Caco-2 (cell line): ENCODE data around the gene SERPINA7. TPM values are rescaled to one million over a fixed set of nuclear protein-coding genes. Genes with fewer than 3 reads are reported as not detected.
A peak's percentile ranks its signal among the peaks of the same experiment; 100 is the strongest.

Experiments
- Bru-seq: library from RNA; stranded (reverse); fragments of 400-500 nt; gene quantifications from one replicate; lab custom pipeline; 2021; lab: Mats Ljungman, UMichigan
- BruChase-seq, 2 experiments: library from RNA; stranded (reverse); fragments of 400-500 nt; gene quantifications; one replicate each; lab custom pipeline; 2021; lab: Mats Ljungman, UMichigan
- BruUV-seq: library from RNA; stranded (reverse); fragments of 400-500 nt; replicated peaks from 2 replicates; lab custom pipeline; 2021; lab: Mats Ljungman, UMichigan
- CTCF ChIA-PET: fragments of 300-600 bp; sonication (Branson Sonifier 250); formaldehyde crosslinking; loops from one replicate; lab custom pipeline; 2022; ENCODE audit warnings: antibody characterized with exemption; lab: Charles Lee
- POLR2A ChIA-PET: fragments of 300-600 bp; sonication (Branson Sonifier 250); formaldehyde crosslinking; loops from one replicate; lab custom pipeline; 2022; ENCODE audit warnings: antibody characterized with exemption; lab: Charles Lee
- DNase-seq, 2 experiments: peaks; one replicate each; pipeline versions ENCODE4 v3.0.0 to v3.0.0-alpha.2; 2020 to 2022
- H3K27me3 ChIP-seq: replicated peaks from 2 replicates; pipeline ENCODE4 v1.6.0; 2011; ENCODE audit warnings: low read length; ENCODE audit not compliant: control insufficient read depth, insufficient read depth
- H3K36me3 ChIP-seq: 2 replicates; pipeline ENCODE4 v1.5.1; 2011; ENCODE audit warnings: low read length; ENCODE audit not compliant: control insufficient read depth, insufficient read depth
- H3K4me1 ChIP-seq: fragments of 250-450 bp; sonication (Bioruptor Pico); 2 replicates; pipeline ENCODE4 v1.5.1; 2020; ENCODE audit warnings: mild to moderate bottlenecking
- H3K4me3 ChIP-seq: 2 replicates; pipeline ENCODE4 v1.5.1; 2011; ENCODE audit warnings: low read depth, mild to moderate bottlenecking, control low read depth, low read length
- H3K9me3 ChIP-seq: fragments of 250-450 bp; sonication (Bioruptor Pico); 2 replicates; pipeline ENCODE4 v1.5.1; 2020; ENCODE audit warnings: mild to moderate bottlenecking, moderate library complexity
- H3K27ac Mint-ChIP-seq: one replicate; pipeline ENCODE4 v1.8.0; 2022; ENCODE audit warnings: mixed read lengths; ENCODE audit not compliant: unreplicated experiment
- H3K27me3 Mint-ChIP-seq: one replicate; pipeline ENCODE4 v1.8.0; 2022; ENCODE audit warnings: mixed read lengths; ENCODE audit not compliant: insufficient read depth, unreplicated experiment
- H3K36me3 Mint-ChIP-seq: one replicate; pipeline ENCODE4 v1.8.0; 2022; ENCODE audit warnings: mild to moderate bottlenecking, mixed read lengths; ENCODE audit not compliant: insufficient read depth, unreplicated experiment
- H3K4me1 Mint-ChIP-seq: one replicate; pipeline ENCODE4 v1.8.0; 2022; ENCODE audit warnings: low read depth, mixed read lengths; ENCODE audit not compliant: unreplicated experiment
- H3K4me3 Mint-ChIP-seq: one replicate; pipeline ENCODE4 v1.8.0; 2022; ENCODE audit warnings: mild to moderate bottlenecking, moderate library complexity, mixed read lengths; ENCODE audit not compliant: unreplicated experiment
- H3K9me3 Mint-ChIP-seq: one replicate; pipeline ENCODE4 v1.8.0; 2022; ENCODE audit warnings: mixed read lengths; ENCODE audit not compliant: unreplicated experiment
- intact Hi-C: fragments of 100-400 bp; cut with micrococcal nuclease; formaldehyde crosslinking; loops from one replicate; pipeline ENCODE4 v1.10.0; 2022; ENCODE audit not compliant: unreplicated experiment
- long read RNA-seq: library from polyadenylated mRNA; stranded (forward); transcript quantifications from one replicate; pipeline ENCODE4 v2.0.0, GENCODE V29; 2022
- total RNA-seq: library from RNA; stranded (reverse); gene quantifications from 2 replicates; pipeline ENCODE4 v1.2.3, GENCODE V29; 2022
- TF ChIP-seq, protein P1 (sequence below), 2 experiments: fragments of 200-600 bp in 1 of 2; IDR thresholded peaks; 1 replicate in 1 of 2; 2 replicates in 1 of 2; pipeline versions ENCODE4 v1.5.1 to v1.8.0; 2011 to 2022; ENCODE audit warnings: antibody characterized with exemption in 1 of 2, control low read depth in 1 of 2, inconsistent platforms in 1 of 2, low read depth in 1 of 2, low read length in 1 of 2, mild to moderate bottlenecking in 1 of 2, moderate library complexity in 1 of 2; ENCODE audit not compliant: insufficient read depth in 1 of 2, severe bottlenecking in 1 of 2, unreplicated experiment in 1 of 2

SERPINA7 gene
- total RNA-seq: not detected in 2 replicates
- Bru-seq, nascent RNA: percentile 14 among the genes with signal in this experiment
- percentile 10 among the genes with signal in this experiment for BruChase-seq, experiment 1, labeled RNA remaining after a 2-hour chase
- percentile 19 among the genes with signal in this experiment for BruChase-seq, experiment 2, labeled RNA remaining after a 6-hour chase
- long read RNA-seq: 0 reads

DNA sequence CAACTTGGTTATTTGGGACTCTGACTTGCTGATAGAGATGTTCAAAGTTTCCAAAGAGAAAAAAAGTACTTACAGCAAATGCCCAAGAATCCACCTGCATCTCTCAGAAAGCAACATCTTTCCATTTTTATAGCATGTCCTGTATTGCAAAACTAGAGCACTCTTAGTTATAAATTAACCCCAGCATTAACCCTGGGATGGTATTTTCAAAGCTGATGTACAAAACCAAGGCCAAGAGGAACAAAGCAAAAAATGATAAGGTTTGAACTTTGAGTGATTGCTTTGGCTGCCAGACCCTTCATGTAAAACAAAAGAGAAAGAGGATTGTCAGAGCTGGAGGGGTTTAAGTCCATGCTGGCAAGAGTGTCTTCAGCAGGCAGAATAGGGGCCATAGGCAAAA is at the start of gene SERPINA7:
SERPINA7 (minus strand) TSS at position 103 of the 400 bp plus-strand sequence. CDS start 1,669 bp downstream, outside the sequence.
- ChIA-PET CTCF (interaction anchor here (1.2 kb wide), 1 partner anchor 63 kb away, joined by 3 read pairs; no protein-coding TSS in a partner anchor), POLR2A (no interaction called here)
- no peak for DNase-seq
- Histone ChIP-seq H3K36me3 (no peaks in the 10 kb centered on the region), H3K27me3 (no peaks in the 10 kb centered on the region), H3K4me1 (no peaks in the 10 kb centered on the region), H3K9me3 (no peaks in the 10 kb centered on the region), H3K4me3 (no peak within 1 kb of the TSS)
- peaks cover 9% of the 10 kb centered on the region for H3K4me1 Mint-ChIP-seq
- no peak within 1 kb of the TSS for H3K4me3 Mint-ChIP-seq
- H3K27me3 Mint-ChIP-seq: peaks cover 4% of the 10 kb centered on the region
- no peaks in the 10 kb centered on the region for H3K9me3 Mint-ChIP-seq
- no TSS peak for BruUV-seq
- TF ChIP-seq, protein P1, sequence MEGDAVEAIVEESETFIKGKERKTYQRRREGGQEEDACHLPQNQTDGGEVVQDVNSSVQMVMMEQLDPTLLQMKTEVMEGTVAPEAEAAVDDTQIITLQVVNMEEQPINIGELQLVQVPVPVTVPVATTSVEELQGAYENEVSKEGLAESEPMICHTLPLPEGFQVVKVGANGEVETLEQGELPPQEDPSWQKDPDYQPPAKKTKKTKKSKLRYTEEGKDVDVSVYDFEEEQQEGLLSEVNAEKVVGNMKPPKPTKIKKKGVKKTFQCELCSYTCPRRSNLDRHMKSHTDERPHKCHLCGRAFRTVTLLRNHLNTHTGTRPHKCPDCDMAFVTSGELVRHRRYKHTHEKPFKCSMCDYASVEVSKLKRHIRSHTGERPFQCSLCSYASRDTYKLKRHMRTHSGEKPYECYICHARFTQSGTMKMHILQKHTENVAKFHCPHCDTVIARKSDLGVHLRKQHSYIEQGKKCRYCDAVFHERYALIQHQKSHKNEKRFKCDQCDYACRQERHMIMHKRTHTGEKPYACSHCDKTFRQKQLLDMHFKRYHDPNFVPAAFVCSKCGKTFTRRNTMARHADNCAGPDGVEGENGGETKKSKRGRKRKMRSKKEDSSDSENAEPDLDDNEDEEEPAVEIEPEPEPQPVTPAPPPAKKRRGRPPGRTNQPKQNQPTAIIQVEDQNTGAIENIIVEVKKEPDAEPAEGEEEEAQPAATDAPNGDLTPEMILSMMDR (IDR thresholded peaks at IDR 0.05; ENCODE audit: insufficient read depth in 1 of 2, low read depth in 1 of 2, low read length in 1 of 2, severe bottlenecking in 1 of 2, unreplicated experiment in 1 of 2): no peak
- no peak within 1 kb of the TSS for H3K27ac Mint-ChIP-seq
- intact Hi-C loops: loop anchor here (5.0 kb wide), 1 partner anchor 134 kb away; no protein-coding TSS in a partner anchor
- H3K36me3 Mint-ChIP-seq: no peaks in the 10 kb centered on the region

GRCh38 chrX:106069048-106069447 is 30.5 kb upstream of the SERPINA7 start:
- ChIA-PET POLR2A (no interaction called here), CTCF (no interaction called here)
- Histone ChIP-seq H3K4me1 (no peaks in the 10 kb centered on the region), H3K9me3 (no peaks in the 10 kb centered on the region), H3K36me3 (no peaks in the 10 kb centered on the region), H3K27me3 (no peaks in the 10 kb centered on the region), H3K4me3 (no peak overlapping the region)
- no TSS peak for BruUV-seq
- no peak for DNase-seq
- H3K4me1 Mint-ChIP-seq: no peaks in the 10 kb centered on the region
- TF ChIP-seq, protein P1 (IDR thresholded peaks at IDR 0.05; ENCODE audit: insufficient read depth in 1 of 2, low read depth in 1 of 2, low read length in 1 of 2, severe bottlenecking in 1 of 2, unreplicated experiment in 1 of 2): no peak
- intact Hi-C loops: no loop called here
- no peaks in the 10 kb centered on the region for H3K36me3 Mint-ChIP-seq
- no peak overlapping the region for H3K27ac Mint-ChIP-seq
- H3K9me3 Mint-ChIP-seq: no peaks in the 10 kb centered on the region
- H3K4me3 Mint-ChIP-seq: no peak overlapping the region
- peaks cover 4% of the 10 kb centered on the region for H3K27me3 Mint-ChIP-seq

DNA sequence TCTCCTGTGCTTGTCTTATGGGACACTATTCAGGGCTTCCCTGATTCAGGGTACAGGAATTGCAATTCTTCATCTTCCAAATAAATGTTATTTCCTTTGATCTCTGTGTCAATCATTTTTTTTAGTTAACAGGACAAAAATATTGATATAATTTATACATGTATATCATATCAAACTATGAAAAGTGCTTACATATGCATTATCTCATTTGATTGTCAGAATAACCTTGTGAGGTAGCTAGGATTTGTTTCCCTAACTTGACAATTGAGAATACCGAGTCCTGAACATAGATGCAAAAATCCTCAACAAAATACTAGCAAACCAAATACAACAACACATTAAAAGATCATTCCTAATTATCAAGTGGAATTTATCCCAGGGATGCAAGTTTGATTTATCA is 11.5 kb upstream of the SERPINA7 start:
- intact Hi-C loops: no loop called here
- no peaks in the 10 kb centered on the region for H3K27me3 Mint-ChIP-seq
- TF ChIP-seq, protein P1 (IDR thresholded peaks at IDR 0.05; ENCODE audit: insufficient read depth in 1 of 2, low read depth in 1 of 2, low read length in 1 of 2, severe bottlenecking in 1 of 2, unreplicated experiment in 1 of 2): no peak
- H3K36me3 Mint-ChIP-seq: no peaks in the 10 kb centered on the region
- H3K27ac Mint-ChIP-seq: no peak overlapping the region
- H3K4me1 ChIP-seq: no peaks in the 10 kb centered on the region
- CTCF ChIA-PET: no interaction called here
- no peak for DNase-seq
- POLR2A ChIA-PET: no interaction called here
- no peaks in the 10 kb centered on the region for H3K9me3 Mint-ChIP-seq
- H3K4me3 Mint-ChIP-seq: no peak overlapping the region
- no peaks in the 10 kb centered on the region for H3K9me3 ChIP-seq
- H3K4me3 ChIP-seq: no peak overlapping the region
- H3K36me3 ChIP-seq: no peaks in the 10 kb centered on the region
- no peaks in the 10 kb centered on the region for H3K27me3 ChIP-seq
- no TSS peak for BruUV-seq
- H3K4me1 Mint-ChIP-seq: no peaks in the 10 kb centered on the region
